NCI-H345 (cell line): ENCODE measurements around the gene SEMA5A.

ENCODE experiments used
- DNase-seq: peaks from one replicate; lab custom pipeline; 2025; lab: John Stamatoyannopoulos, UW

The SEMA5A gene

DNA sequence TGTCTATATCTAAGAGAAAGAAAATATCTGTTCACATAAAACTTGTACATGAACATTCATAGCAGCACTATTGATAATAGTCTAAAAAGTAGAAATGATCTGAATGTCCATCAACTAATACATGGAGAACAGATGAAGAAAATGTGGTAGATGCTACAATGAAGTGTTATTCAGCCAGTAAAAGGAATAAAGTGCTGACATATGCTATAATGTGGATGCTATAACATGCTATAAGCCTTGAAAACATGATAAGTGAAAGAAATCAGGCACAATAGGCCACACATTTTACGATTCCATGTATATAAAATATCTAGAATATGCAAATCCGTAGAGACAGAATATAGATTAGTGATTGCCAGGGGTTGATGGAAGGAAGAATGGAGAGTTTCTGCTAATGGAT, 146.8 kb downstream of the SEMA5A start:
- no peak for DNase-seq

DNA sequence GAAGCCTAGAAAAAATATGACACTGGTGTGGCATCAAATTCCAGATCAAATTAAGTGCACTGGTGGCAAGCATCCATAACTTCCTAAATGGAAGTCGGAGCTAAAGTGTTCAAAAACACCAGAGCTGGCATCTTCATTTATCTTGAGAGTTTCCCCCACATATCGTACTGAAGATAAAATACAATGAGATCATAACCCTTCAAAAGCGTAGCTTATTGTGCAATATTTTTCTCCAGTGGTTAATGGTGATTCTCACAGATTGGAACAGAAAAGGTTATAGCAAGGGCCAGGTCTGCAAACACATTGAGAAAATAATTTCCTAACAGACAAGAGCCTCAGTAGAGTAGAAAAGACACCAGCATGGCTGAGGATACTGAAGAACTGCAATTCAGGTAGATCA, 147.6 kb downstream of the SEMA5A start:
- no peak for DNase-seq

DNA sequence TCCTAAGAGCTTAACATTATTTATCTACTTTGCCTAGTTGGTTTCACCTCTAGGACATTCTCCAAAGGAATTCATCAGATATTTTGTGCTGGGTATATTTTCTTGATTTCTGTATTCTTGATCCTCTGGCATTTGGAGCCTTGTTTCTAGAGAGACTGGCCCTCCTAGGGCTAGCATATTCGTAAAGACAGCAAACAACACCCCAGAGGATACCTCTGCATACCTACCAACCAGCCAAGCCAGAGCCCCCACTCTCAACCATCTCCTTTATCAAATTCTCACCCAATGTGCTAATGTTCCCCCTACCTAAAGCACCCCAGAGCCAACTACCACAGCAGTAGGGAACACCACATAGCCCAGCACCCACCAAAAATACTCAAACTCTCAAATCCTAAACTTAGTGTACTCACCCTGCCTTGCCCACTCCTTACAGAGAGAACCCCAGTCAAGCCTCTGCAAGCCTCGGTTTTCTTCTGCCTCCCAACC, 149.5 kb downstream of the SEMA5A start:
- DNase-seq: no peak

DNA sequence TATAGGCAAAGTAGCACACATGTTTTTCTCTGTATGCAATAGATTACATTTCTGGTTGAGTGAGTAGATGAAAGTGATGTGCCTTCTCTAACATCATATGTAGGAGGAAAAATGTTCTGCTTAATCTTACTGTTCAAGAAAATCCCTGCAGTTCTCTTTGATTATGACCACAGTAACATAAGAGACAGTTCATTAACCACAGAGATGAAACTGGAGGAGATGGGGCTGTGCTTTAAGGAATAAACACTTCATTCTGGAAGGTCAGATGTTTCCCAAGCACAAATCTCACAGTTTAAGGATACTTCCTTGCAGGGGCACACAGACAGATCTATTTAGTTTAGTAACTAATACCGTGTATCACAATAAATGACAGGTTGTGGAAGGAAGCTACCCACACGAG, 150.2 kb downstream of the SEMA5A start:
- DNase-seq: peak; percentile 35

DNA sequence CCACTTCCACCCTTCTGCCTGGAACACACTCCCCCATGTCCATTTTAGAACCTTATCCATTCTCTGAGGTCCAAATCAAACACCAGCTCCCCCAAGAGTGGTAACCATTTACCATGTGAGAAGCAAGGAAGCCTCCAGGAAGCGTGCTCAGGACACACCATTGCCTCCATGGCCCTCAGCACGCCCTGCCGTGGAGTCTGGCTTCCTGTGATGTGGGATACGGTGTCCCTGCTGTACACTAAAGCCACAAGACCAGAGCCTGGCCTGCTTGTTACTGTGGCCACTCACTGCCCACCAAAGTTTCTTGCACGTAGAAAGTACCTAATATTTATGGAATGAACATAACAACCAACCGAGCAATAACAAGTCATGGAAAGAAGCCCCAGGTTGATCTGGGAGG, 151.7 kb downstream of the SEMA5A start:
- DNase-seq: no peak

DNA sequence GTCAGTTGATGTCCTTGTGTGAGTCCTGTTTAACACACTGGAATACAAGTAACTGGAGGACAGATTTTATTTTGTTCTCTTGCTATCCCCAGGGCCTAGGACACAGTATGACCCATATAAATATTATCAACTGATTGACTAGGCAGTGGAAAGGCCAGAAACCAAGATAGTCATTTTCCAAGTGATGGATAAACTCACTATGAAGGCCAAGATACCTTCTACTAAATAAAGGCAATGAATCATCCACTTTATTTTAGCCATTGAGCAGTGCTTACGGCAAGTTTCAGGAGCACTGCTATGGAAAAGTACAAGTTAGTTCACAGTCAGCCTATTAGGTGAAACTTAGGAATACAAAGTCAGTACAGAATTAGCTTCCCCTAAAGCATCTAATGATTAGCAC, 153.2 kb downstream of the SEMA5A start:
- DNase-seq: no peak

DNA sequence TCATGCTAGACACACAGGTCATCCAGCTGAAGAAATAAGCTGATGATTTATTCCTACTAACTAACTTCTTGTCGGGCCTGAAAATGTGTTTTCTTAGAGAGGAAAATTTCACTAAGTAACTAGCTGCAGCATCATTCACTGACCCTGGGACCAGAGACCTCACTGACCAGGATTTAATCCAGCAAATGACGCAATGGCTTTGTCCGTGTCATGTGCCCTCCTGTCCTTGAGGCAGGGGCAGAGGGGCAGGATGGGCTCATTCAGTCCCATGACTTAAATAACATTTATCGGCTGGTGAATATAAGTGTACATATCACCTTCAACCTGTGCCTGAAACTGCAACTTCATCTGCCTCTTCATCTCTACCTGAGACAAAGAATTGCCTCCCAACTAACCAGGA, 154.8 kb downstream of the SEMA5A start:
- DNase-seq: no peak

DNA sequence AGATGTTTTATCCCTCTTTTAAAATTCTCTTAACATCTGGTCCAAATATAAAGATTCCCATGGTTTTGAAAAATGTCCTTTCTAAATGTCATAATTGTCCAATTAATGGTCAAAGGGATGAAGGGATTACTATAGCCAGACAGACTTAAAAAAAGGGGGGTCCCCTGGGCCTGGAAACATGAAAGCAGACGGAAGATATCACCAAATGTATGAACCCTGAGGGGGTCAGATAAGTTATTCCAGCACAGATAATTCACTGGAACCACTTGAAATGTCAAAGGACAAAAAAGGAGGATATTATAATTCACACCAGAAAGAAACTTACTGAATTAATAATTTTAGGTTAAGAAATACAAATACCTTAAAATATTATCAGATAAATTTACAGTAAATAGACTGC, 155.8 kb downstream of the SEMA5A start:
- DNase-seq: no peak

DNA sequence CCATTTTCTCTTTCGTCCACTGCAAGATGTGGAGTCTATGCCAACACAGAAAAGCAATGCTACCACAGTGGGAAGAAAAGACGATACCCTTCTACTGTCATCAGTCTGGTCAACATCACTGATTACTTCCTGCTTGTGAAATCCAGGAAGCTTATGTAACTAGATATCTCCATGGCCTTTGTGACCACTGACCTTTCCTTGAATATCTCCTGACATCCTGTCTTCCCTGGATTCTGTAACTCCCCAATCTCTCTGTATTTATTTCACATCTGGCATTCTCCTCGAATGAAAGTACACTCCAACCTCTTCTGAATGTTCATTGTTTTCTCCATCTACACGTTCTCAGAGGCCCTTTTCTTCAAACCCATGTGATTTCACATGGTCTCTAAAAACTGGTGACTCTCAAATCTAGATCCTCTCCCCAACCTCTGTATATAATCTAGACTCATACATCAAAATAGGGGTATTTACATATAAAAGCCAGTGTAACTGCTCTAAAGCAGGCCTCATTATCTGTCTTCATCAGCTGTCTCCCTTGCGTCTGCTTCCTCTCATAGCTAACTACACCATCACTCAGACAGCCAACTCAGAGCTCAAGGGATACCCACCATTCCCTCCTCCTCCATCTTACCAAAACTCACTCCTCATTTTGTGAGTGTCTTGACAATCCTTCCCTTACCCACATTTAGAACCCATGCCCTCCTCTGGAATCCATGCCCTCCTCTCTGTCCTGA, 156.8 kb downstream of the SEMA5A start:
- no peak for DNase-seq

DNA sequence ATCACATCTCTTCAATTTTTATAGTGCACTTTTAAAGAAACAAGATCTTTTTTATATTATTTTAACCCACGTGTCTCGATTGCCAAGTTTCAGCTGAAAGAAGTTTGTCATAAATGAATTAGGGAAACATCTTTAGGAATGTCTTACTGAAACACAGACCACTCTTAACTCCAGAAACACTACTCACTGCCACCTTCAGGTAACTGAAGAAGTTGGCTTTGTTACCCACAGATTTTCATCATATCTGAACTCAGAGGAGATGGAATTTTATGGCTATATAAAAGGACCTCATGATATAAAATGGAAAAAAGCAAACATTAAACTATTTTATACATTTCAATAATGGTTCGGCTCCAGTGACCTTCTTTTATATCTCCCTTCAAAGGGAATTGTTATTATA, 158.0 kb downstream of the SEMA5A start:
- DNase-seq: no peak

DNA sequence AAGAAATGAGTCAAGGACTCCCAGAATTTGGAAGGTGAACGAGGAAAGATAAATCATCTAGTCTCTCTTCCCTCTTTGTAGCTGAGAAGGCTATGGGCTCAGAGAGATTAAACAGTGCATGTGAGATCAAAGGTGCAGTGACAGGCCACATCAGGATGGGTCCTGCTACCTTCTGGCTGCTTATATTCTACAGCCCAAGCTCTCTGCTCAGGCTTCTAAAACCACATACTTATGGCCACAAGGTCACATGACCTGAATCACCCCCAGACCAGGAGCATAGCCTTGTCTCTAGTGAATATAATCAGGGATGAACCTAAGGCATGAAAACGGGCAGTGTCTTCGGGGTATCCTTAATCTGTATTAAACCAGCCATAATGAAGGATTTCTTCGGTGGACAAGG, 158.9 kb downstream of the SEMA5A start:
- no peak for DNase-seq

DNA sequence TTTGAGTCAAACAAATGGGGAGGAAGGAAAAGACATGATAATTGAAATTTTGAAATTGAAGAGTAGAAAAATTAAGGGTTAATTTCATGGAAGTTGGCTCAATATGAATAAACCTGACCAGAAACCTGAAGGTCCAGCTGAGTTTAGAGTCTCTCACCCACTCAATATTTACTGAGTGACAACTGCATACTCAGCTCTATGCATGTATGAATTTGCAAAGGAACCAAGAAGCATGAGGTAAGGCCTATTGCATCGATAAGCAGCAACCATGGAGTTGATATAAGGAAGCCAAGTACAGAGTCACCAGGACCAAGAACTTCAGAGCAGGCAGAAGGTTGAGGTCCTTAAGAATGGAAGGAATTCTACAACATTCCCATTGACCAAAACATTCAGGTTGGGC, 163.4 kb downstream of the SEMA5A start:
- DNase-seq: no peak

DNA sequence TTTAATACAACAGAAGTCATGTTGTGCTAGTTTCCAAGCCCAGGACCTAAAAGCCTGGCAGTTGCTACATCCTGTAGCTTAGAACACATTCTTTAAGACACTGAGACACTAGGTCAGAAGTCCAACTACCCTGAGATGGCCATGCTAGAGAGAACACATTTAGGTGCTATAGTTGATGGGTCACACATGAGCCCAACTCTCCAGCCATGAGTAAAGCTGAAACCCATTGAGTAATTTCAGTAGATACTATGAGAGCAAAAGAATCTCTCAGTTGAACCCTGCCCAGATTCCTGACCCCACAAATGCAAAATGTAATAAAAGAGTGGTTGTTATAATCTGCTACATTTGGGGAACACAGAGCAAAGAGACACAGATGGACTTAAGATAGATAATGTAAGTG, 164.4 kb downstream of the SEMA5A start:
- no peak for DNase-seq

DNA sequence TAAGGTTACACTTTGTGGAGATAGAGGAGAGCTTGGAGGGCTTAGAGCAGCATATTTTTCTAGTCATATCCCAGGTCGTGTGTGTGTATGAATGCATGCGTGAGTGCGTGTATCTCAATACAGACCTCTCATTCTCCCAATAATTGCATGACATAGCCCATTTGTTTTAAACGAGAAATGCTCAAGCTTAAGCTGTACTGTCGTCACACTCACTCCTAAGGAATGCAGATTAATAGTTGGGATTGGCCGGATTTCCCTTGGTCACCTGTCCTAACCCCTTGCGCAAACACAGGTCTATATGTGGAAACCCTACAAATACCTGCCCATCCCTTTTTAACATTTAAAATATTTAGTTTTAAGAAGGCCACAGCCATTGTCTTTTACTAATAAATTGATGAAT, 165.8 kb downstream of the SEMA5A start:
- DNase-seq: no peak

DNA sequence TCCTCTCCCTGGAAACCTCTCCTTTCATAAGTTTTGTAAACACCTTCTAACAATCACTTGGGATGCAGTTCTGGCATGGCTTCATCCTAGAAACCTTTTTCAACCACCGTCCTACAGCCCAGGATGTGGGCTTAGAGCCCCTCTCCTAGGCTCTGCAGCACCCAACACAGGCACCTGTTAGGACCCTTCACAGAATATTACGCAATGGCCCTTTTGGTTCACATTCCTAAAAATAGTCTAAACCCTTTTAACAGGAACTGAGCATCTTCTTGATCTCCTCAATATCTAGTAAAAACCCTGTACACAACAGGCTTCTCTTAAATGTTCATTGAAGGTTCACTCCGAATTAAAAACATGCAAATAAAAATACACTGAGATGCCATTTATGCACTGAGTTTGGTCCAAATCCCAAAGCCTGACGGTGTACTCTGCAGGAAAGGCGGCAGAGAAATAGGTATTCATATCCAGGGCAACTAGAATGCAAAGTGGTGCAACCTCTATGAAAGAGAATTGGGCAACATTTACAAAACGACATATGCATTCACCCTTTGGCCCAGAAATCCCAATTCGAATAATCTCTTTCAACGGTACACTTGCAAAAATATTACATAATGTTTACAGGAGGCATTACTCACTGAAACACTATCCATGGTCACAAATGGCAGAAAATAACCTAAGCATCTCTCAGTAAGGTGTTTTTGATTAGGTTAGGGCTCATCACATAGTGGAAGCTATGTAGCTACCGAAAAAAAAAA, 169.3 kb downstream of the SEMA5A start:
- DNase-seq: no peak

DNA sequence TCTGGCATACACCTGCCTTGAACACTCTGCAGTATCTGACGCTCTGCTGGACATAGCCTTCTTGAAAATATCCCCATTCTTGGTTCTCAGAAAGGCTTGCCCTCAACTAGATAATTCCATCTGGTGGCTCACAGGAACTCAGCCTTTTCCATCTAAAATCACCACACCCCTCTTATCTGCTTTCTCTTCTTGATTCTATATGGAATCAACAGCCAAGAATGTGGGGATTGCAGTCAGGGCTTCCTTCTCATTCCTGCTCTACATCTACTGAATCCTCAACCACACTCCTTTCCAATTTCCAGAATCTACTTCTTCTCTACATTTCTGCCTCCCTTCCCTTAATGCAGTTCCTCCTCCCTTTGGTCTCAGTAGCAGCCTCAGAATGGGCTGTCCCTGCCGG, 170.1 kb downstream of the SEMA5A start:
- DNase-seq: no peak

DNA sequence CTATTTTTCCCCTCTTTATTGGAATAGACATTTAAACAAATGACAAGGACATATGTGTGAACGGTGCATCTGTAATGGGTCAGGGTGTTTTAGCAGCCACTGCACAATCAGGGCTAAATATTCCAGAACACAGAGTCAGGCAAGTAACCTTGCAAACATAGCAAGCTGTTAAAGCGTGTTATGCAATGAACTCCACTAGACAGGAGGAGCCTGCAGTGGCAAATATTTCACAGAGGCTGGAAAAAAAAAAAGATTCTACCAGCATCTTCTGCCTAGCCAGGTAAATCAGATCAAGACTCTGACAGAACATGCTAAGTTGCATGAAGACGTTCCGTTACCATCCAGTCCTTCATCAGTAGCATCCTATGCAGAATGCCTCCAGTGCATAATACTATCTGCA, 171.8 kb downstream of the SEMA5A start:
- DNase-seq: no peak

DNA sequence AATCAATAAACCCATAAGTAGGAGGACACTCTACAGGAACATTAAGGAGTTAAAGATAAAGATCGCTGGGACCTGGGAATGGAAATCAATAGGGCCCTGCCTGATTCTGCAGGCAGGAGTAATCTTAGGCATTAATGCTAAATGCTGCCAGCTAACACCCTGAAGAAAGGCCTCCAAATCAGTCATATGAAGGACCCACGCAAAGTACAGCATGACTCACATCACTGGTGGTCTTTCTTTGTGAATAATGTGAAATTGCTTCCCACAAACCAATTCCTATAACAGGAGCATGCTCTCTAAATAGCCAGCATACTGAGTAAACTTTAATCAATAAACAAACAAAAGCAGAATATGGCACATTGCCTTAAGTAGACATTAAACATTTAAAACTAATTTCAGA, 172.3 kb downstream of the SEMA5A start:
- DNase-seq: no peak

DNA sequence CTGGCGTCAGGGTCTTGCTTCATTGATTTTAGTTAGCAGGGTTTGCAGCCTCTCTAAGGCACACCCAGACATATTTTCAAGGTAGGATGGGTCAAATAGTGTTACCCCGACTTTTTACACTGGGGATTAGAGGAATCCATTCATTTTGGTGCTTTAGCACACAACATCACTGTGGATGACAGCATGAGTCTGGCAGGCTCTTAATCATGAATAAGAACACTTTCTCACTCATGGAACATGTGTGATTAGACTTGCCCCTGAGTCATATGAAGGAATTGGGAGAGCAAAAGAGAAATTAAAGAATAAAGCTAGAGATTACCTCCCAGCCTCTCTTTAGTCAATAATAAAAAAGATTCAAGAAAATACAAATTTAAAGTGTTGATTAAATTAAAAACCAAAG, 175.6 kb downstream of the SEMA5A start:
- no peak for DNase-seq

DNA sequence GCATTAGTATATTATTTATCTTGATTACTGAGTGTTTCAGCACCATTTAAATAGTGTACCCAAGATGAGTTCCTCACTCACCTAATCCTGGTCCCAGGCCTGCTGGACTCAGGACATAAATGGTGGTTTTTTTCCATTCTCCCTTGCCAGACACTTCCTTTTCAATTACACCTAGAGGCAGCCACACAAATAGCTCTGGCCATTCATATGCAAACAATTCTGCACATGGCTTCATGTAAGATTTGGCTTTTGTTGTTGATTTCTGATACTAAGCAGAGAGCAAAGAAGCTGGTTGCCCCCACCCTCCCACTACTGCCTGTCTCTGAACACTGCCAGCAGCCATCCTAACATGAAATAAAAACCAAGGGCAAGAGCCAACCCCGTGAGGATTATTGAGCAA, 180.4 kb downstream of the SEMA5A start:
- peak; percentile 33 for DNase-seq

DNA sequence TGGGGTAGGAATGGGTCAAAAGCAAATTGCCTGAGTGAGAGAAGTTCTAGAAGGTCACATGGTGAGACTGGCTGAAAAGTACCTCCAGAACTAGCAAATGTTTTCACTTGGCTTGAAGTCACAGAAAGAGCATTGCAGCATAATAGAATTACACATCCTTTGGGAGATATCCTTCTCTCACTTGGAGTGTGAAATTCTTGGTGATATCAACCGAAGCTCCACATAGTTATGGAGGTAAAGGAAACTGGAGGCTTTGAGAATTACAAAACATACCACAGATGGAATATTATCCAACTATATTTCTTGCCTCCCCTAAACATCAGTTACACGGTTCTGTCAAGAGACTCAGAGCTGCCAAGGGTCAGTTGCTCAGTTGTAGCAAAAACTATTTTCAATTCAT, 182.4 kb downstream of the SEMA5A start:
- no peak for DNase-seq

DNA sequence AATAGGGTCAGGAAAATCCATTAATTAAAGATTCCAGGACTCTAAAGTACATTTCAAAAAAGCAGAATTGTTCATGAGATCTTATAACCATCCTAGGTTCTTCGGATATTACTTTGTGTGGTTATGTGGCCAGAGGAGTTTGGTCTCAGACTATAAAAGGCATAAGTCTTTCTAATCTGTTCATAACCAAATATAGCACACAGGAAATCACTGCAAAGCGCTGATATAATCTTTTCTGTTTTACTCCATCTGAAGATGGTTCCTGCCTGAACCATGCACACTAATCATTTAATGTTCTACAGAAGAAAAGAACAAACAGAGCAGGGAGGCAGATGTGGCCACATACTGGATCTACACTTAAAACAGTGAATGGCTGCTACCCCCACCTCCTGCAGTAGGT, 182.8 kb downstream of the SEMA5A start:
- no peak for DNase-seq

DNA sequence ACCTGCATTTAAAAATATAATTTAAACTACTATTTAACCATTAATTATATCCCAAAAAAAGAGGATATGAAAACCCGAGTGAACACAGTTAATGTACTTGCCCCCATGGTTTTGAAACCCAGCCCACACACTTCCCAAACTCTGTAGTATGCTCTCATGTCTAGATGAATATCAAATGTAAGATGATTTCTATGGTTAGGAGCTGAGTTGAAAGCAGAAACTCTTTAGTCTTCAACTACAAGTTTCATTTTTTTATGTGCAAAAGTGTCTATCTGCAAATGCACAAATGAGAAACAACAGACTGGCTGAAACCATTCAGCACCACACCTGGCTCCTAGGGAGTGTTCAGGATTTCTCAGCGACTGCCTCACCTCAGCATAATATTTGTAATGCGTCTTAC, 183.3 kb downstream of the SEMA5A start:
- no peak for DNase-seq

DNA sequence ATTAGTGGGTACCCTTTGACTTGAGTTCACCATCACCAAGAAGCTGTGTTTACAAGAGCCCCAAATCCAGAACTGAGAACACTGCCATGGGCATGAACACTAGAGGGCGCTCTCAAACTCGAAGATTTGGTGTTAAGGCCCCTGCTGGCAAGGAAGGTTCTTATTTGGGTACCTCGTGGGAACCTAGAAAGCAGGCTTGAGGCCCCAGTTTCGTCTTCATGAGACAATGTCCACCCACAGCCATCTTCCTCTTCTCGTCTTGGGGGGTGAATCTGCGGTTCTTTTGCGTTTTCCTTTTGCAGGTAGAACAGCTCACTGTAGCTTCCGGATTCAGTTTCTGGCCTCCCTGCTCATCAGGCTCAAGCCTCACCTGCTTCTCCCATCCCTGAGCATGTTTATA, 184.0 kb downstream of the SEMA5A start:
- DNase-seq: peak; percentile 16
